Stimulated activated CD4-positive, alpha-beta T cell treated with anti-CD3 and anti-CD28 coated beads, Interleukin-2, amount 100 ng/mL, for 48 hours (primary cell): ENCODE data around the gene FAM53A.
"Not testable (repeated sequence)": the region's sequence is repeated elsewhere in the genome, so short reads cannot be mapped to it uniquely, and the experiment has no call there.

Experiments
- DNase-seq, 2 donors: peaks; one replicate each; pipeline ENCODE4 v3.0.0-alpha.2; 2020

The FAM53A gene

GRCh38 chr4:1658146-1658545 is 26.0 kb downstream of the FAM53A start:
- no peak for DNase-seq

- no peak for DNase-seq
Measured at GRCh38 chr4:1656986-1657385, 27.1 kb downstream of the FAM53A start.

- DNase-seq: no peak
Measured at GRCh38 chr4:1656132-1656531, 28.0 kb downstream of the FAM53A start.

GRCh38 chr4:1655676-1656075 is 28.4 kb downstream of the FAM53A start:
- DNase-seq: no peak

DNA sequence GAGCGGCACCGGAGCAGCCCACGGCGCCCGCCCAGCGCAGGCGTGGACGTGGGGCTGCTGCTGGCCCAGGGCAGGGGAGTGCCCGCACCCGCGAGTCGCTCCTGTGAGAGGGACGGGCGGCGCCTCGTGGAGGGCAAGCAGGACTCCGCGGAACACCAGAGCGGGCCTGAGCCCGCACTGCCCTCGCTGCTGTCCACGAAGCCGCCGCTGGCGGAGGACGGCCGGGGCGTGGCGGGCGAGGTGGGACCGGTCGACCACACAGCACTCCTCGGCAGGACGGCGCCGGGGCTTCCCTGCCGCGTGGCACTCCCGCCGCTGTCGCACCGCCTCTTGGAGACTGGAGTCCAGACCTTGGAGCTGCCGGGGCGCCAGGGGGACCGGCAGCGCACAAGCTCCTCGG is 29.0 kb downstream of the FAM53A start:
- no peak for DNase-seq

GRCh38 chr4:1654216-1654955 is 29.7 kb downstream of the FAM53A start:
- DNase-seq: no peak

DNA sequence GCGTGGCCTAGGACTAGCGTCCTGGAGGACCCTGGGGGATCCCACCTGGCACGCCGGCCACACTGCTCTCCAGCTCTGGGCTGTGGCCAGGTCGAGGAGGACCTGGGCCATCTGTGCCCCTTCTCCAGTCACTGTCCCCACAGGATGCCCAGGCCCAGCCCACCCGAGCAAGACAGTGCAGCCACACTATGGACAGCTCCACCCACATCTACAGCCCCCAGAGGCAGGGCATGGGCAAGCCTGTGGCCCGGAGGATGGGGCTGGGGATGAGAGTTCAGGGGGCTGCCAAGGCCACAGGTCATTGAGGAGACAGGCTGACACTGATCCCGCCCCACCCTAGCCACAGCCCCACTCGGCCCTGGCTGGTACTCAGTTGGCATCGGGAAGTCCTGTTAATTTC is 30.3 kb downstream of the FAM53A start:
- DNase-seq: no peak

DNA sequence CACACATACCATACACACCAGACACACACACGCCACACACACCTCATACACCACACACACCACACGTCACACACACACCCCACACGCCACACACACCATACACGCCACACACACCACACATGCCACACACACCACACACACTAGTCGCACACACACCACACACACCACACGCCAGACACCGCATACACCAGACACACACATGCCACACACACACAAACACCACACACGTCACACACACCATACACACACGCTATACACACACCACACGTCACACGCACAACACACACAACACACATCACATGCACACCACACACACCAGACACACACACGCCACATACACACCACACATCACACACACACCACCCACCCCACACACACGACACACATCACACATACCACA is 32.0 kb downstream of the FAM53A start:
- DNase-seq: no peak

- no peak for DNase-seq
Measured at GRCh38 chr4:1651609-1652008, 32.5 kb downstream of the FAM53A start.

GRCh38 chr4:1648962-1649361 is 35.2 kb downstream of the FAM53A start:
- no peak for DNase-seq

DNA sequence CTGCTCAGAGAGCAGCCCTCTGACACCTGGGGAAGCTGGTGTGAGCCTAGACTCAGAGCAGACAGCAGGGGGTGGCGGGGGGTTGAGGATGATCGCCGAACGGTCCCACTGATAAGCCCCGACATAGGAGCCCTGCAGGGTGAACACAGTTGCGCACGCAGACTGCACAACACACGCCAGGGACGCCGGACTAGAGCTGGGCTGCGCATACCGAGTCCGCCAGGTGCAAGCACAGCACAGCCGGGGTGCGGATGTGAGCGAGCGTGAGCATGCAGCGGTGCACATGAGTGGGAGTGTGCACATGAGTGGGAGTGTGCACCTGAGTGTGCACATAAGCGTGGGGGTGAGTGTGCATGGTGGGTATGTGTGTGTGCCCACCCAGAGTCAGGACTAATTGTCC is 36.7 kb downstream of the FAM53A start:
- DNase-seq: no peak

GRCh38 chr4:1646690-1647089 is 37.4 kb downstream of the FAM53A start:
- no peak for DNase-seq

- no peak for DNase-seq
Measured at GRCh38 chr4:1644891-1645657, 39.0 kb downstream of the FAM53A start.

GRCh38 chr4:1643971-1644735 is 40.0 kb downstream of the FAM53A start:
- no peak for DNase-seq

DNA sequence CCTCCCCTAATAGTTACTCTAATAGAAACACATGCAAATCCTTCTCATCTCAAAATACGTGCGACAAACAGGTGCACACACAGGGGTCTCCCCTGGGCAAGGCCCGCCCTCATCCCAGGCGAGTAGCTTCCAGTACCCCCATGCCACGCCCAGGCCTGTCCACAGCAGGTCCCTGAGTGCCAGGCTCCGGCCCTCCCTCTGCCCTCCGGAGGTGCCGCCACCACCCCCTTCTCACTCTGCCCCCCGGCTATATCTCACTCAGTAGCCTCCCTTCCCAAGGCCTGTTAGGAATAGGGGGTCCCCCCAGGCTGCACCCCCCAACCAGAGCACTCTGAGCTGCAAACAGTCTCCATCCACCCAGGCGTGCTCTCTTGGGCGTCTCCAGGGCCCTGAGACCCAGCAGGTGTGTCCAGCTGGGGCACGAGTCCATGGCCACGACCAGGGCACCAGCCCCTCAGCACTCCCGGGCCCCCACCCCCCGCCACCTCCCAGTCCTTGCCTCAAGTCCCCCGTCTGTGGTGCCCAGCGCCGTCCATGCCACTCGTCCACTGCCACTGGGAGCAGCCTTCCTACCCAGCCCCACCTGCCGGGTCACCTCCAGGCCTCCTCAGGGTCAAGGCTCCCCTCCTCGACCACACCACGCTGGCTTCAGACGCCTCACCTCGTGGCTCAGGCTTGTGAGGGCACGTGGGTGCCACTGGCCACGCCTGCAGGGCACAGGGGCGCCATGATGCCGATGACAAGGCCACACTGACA is 41.7 kb downstream of the FAM53A start:
- no peak for DNase-seq

GRCh38 chr4:1641671-1642070 is 42.4 kb downstream of the FAM53A start:
- no peak for DNase-seq

- not testable (repeated sequence) for DNase-seq
Measured at GRCh38 chr4:1640716-1641503, 43.2 kb downstream of the FAM53A start.

DNA sequence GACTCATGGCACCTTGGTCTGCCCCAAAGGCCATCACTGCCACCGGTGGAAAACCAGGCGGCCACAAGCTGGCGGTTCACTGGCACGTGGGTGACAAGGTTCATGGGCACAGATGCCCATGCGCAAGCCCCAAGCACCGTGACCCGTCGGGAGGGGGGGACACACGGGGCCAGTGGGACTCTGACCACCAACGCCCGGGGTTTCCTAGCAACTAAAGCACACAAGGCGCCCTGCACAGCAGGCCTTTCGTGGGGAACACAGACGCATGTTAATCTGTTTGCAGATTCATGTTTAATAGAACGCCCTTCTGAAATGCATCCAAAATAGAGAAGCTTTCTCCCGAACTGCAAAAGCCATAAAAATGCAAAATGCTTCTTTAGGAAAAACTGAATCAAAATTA is 43.9 kb downstream of the FAM53A start:
- no peak for DNase-seq

- no peak for DNase-seq
Measured at GRCh38 chr4:1639299-1639868, 44.7 kb downstream of the FAM53A start.

DNA sequence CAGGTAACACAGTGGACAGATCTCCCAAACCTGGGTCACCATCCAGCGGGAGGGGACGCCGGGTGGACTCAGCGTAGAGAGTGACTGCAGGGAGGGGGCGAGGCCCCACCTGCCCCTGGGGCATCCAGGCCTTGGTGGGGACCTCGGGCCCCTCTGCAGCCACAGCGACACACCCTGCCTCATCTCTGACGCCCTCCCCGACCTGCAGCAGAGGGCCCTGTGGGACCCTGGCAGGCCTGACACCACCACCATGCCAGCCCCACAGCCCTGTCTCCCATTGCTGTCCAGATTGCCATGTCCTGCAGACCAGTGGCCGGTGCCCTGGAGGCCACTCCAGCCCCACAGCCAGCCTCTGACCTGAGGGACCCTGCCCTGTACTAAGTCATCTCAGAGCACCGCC is 45.2 kb downstream of the FAM53A start:
- no peak for DNase-seq

GRCh38 chr4:1638272-1638598 is 45.9 kb downstream of the FAM53A start:
- DNase-seq: no peak
